DOHH2 (cell line): ENCODE results near the gene FAU.

Source experiments
- EZH2phosphoT487 ChIP-seq: fragments of 200-600 bp; sonication (generic); IDR thresholded peaks from 2 replicates; pipeline ENCODE4 v1.6.1; 2017; ENCODE audit warnings: borderline replicate concordance, mild to moderate bottlenecking, antibody characterized with exemption, low read length, moderate library complexity, mixed read lengths
- TF ChIP-seq, protein P1 (sequence below): fragments of 200-600 bp; sonication (generic); IDR thresholded peaks from one replicate; pipeline ENCODE4 v1.5.1; 2014; ENCODE audit warnings: antibody characterized with exemption, mild to moderate bottlenecking, low read depth, low read length; ENCODE audit not compliant: poor library complexity, severe bottlenecking

DNA sequence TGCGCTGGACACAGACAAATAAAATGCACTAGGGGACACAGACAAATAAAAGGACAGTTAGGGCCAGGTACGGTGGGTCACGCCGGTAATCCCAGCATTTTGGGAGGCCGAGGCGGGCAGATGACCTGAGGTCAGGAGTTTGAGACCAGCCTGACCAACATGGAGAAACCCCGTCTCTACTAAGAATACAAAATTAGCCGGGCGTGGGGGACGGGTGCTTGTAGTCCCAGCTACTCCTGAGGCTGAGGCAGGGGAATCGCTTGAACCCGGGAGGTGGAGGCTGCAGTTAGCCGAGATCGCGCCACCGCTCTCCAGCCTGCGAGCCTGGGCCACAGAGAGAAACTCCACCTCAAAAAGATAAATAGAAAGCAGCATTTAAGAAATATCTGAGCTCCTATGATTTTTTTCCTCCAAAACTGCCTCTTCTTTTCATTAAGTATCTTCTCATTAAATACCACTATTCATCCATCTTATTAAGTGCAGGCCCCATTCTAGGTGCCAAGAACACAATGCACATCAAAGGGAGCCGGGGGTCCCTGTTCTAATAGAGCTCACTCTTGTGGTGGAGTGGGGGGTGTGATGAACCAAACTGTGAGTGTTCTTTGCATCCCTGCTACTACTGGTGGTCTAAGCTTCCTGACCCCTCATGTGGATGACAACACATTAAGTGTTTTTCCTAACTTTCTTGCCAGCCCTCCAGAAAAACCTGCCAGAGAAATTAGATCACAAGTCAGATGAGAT lies 3.7 kb downstream of the FAU start:
- TF ChIP-seq, protein P1, sequence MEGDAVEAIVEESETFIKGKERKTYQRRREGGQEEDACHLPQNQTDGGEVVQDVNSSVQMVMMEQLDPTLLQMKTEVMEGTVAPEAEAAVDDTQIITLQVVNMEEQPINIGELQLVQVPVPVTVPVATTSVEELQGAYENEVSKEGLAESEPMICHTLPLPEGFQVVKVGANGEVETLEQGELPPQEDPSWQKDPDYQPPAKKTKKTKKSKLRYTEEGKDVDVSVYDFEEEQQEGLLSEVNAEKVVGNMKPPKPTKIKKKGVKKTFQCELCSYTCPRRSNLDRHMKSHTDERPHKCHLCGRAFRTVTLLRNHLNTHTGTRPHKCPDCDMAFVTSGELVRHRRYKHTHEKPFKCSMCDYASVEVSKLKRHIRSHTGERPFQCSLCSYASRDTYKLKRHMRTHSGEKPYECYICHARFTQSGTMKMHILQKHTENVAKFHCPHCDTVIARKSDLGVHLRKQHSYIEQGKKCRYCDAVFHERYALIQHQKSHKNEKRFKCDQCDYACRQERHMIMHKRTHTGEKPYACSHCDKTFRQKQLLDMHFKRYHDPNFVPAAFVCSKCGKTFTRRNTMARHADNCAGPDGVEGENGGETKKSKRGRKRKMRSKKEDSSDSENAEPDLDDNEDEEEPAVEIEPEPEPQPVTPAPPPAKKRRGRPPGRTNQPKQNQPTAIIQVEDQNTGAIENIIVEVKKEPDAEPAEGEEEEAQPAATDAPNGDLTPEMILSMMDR = no peak
- TF ChIP-seq EZH2phosphoT487 = no peak
